GM23248 (cell line): ENCODE data around the gene OBI1.

ENCODE experiments used
- EZH2 ChIP-seq: fragments of 200-600 bp; sonication (generic); IDR thresholded peaks from 2 replicates; pipeline ENCODE4 v1.6.1; 2018; ENCODE audit warnings: antibody characterized with exemption, mild to moderate bottlenecking; ENCODE audit not compliant: insufficient read depth, poor library complexity, severe bottlenecking
- EZH2phosphoT487 ChIP-seq: fragments of 200-600 bp; sonication (generic); IDR thresholded peaks from 2 replicates; pipeline ENCODE4 v1.6.1; 2018; ENCODE audit warnings: antibody characterized with exemption, moderate library complexity, mild to moderate bottlenecking, low read depth; ENCODE audit not compliant: insufficient read depth

GRCh38 chr13:78592584-78592983, 66.4 kb downstream of the OBI1 start:
- TF ChIP-seq EZH2 (no peak), EZH2phosphoT487 (no peak)
